ENCODE results near the gene PIGH.

GRCh38 chr14:67549734-67550133, 50.3 kb downstream of the PIGH start:
- TF ChIP-seq OSR1 (CRISPR knock-in tag; IDR thresholded peaks at IDR 0.05) (no peak), ISL1 (CRISPR knock-in tag; IDR thresholded peaks at IDR 0.05) (no peak), PPARA (CRISPR knock-in tag; IDR thresholded peaks at IDR 0.05; ENCODE audit: borderline replicate concordance) (no peak), ZNF8 (CRISPR knock-in tag; IDR thresholded peaks at IDR 0.05) (no peak), ZFP3 (CRISPR knock-in tag; IDR thresholded peaks at IDR 0.05) (no peak), RARB (CRISPR knock-in tag; IDR thresholded peaks at IDR 0.05) (no peak)

All from SK-N-SH treated with all-trans-retinoic acid at 6 μM for 48 hours (cell line).